ENCODE results near the gene KRT9. TPM values are rescaled to one million over a fixed set of nuclear protein-coding genes. Genes with fewer than 3 reads are reported as not detected.

Gene KRT9
- total RNA-seq, 4 donors from 2014 or later = not detected

DNA sequence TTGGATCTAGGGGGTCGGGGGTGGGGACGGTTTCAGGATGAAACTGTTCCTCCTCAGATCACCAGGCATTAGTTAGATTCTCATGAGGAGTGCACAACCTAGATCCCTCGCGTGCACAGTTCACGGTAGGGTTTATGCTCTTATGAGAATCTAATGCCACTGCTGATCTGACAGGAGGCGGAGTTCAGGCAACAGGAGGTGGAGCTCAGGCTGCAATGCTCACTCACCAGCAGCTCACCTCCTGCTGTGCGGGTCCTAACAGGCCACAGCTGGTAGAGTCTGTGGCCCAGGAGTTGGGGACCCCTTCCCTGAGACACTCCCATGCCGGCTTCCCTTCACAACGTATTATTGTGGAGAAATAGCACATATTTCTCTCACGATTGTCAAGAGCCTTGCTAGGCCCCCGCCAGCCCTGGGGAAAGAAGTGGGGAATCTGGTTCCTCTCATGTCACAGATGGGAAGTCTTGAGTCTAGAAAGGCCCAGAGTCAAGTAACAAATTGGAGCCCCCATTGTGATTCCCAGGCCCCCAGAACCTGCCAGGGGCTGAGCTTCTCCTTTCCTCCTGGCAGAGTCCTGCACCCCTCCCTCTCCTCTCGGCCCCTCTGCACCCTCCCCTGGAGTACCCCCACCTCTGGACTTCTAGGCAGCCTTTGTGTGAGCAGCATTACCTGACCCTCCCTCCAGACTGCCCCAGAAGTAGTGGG is 20.9 kb upstream of the KRT9 start:
- 75% methylated on average over 12 of the region's 12 CpGs; no CpG with 5 or more reads in 1 of the 2 donors for WGBS, 2 donors (ENCODE audit: low coverage in 1 of 2)
- in situ Hi-C loops (cut with MboI; ENCODE audit: low pct_ligation_motif_present in 1 of 4, low pct_unique_long_range_greater_than_20kb in 1 of 4, low sequenced_read_pairs in 3 of 4) (no loop called here), intact Hi-C loops (cut with DNase I; ENCODE audit: low total_unique reads) (no loop called here)
- TF ChIP-seq POLR2AphosphoS5 (IDR thresholded peaks at IDR 0.05) (no peak), EP300 (IDR thresholded peaks at IDR 0.05; ENCODE audit: low read depth) (no peak), POLR2A (IDR thresholded peaks at IDR 0.05) (no peak)
- TF ChIP-seq, protein P1, sequence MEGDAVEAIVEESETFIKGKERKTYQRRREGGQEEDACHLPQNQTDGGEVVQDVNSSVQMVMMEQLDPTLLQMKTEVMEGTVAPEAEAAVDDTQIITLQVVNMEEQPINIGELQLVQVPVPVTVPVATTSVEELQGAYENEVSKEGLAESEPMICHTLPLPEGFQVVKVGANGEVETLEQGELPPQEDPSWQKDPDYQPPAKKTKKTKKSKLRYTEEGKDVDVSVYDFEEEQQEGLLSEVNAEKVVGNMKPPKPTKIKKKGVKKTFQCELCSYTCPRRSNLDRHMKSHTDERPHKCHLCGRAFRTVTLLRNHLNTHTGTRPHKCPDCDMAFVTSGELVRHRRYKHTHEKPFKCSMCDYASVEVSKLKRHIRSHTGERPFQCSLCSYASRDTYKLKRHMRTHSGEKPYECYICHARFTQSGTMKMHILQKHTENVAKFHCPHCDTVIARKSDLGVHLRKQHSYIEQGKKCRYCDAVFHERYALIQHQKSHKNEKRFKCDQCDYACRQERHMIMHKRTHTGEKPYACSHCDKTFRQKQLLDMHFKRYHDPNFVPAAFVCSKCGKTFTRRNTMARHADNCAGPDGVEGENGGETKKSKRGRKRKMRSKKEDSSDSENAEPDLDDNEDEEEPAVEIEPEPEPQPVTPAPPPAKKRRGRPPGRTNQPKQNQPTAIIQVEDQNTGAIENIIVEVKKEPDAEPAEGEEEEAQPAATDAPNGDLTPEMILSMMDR (IDR thresholded peaks at IDR 0.05) = no peak
- Histone ChIP-seq H3K4me1 (no peaks in the 10 kb centered on the region), H3K27ac (no peak overlapping the region), H3K27me3 (peaks cover 3% of the 10 kb centered on the region), H3K36me3 (no peaks in the 10 kb centered on the region), H3K4me3 (no peak overlapping the region), H3K9me3 (no peaks in the 10 kb centered on the region)
- no peak for DNase-seq

DNA sequence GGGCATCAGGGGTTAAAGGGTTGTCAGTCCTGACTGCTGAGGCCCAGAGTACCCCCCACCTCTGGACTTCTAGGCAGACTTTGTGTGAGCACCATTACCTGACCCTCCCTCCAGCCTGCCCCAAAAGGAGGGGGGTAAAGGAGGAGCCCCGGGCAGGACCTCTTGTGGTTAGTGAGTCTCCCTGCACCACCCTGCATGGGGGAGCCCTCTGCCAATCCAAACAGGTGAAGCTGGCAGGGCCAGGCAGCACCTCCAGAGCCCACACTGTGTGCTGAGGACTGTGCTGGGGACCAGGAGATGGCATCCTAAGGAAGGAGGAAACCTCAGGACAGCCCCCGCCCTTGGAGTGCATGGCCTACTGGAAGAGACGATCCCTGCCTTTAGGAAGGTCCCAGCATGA is 17.4 kb upstream of the KRT9 start:
- TF ChIP-seq POLR2A (IDR thresholded peaks at IDR 0.05) (no peak), EP300 (IDR thresholded peaks at IDR 0.05; ENCODE audit: low read depth) (no peak), POLR2AphosphoS5 (IDR thresholded peaks at IDR 0.05) (no peak)
- TF ChIP-seq, protein P1 (IDR thresholded peaks at IDR 0.05) = no peak
- Histone ChIP-seq H3K36me3 (no peaks in the 10 kb centered on the region), H3K4me3 (no peak overlapping the region), H3K27me3 (peaks cover 3% of the 10 kb centered on the region), H3K27ac (no peak overlapping the region), H3K9me3 (no peaks in the 10 kb centered on the region), H3K4me1 (no peaks in the 10 kb centered on the region)
- WGBS, 2 donors (ENCODE audit: low coverage in 1 of 2) = 62 to 77% methylated on average over 2 to 3 of the region's 3 CpGs
- intact Hi-C loops (cut with DNase I; ENCODE audit: low total_unique reads) = no loop called here
- DNase-seq = no peak
- in situ Hi-C loops (cut with MboI; ENCODE audit: low pct_ligation_motif_present in 1 of 4, low pct_unique_long_range_greater_than_20kb in 1 of 4, low sequenced_read_pairs in 3 of 4) = no loop called here

DNA sequence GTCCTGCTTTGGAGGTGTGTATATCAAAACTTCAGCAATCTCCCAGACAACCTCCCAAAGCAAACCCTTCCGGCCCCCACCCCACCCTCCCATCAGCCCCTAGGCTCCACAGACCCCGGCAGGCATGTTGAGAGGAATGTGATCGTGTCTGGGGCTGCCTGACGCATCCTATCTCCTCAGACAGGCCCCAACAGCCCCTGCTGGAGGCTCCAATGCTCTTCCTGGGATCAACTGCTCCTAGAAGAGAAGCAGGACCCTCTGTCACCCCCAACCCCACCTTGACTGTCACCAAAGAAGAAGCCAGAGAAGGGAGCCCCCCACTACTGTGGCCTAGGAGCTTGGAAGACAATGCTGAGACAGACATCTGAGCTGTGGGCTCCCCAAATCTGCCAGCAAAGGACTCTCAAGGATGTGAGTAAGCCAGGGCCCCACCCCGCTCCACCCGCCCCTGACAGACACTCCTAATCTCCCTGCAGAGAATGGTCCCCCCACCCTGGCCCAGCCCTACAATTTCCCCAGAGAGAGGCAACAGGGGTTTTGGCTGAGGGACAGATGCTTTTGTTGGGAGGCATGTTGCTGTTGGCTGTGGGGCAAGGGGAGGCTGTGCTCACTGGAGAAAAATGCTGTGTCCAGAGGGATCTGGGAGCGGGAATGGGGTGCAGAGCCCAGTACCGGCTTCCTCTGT is 16.4 kb upstream of the KRT9 start:
- no peaks in the 10 kb centered on the region for H3K9me3 ChIP-seq

GRCh38 chr17:41586863-41587495 is 15.1 kb upstream of the KRT9 start, which contains the start of gene KRT14:
TSS of gene KRT14 (minus strand) at chr17:41586895. CDS start at chr17:41586834, 61 bp downstream.
- intact Hi-C loops (cut with DNase I; ENCODE audit: low total_unique reads) = no loop called here
- H3K36me3 ChIP-seq = no peaks in the 10 kb centered on the region
- no peak within 1 kb of the TSS for H3K4me3 ChIP-seq
- DNase-seq = no peak
- no peaks in the 10 kb centered on the region for H3K27me3 ChIP-seq
- H3K9me3 ChIP-seq = no peaks in the 10 kb centered on the region
- TF ChIP-seq POLR2A (IDR thresholded peaks at IDR 0.05) = no peak
- TF ChIP-seq, protein P1 (IDR thresholded peaks at IDR 0.05) = no peak
- no peak for TF ChIP-seq POLR2AphosphoS5 (IDR thresholded peaks at IDR 0.05)
- TF ChIP-seq EP300 (IDR thresholded peaks at IDR 0.05; ENCODE audit: low read depth) = no peak
- in situ Hi-C loops (cut with MboI; ENCODE audit: low pct_ligation_motif_present in 1 of 4, low pct_unique_long_range_greater_than_20kb in 1 of 4, low sequenced_read_pairs in 3 of 4) = no loop called here
- no peak within 1 kb of the TSS for H3K27ac ChIP-seq
- 89% methylated on average over 14 of the region's 15 CpGs; no CpG with 5 or more reads in 1 of the 2 donors for whole genome bisulfite sequencing, 2 donors (ENCODE audit: low coverage in 1 of 2)
- H3K4me1 ChIP-seq = peaks cover 0 to 11% (median 4%) of the 10 kb centered on the region in 4 donors

More for the DNA sequence above, 16.4 kb upstream of the KRT9 start:
- in situ Hi-C loops (cut with MboI; ENCODE audit: low pct_ligation_motif_present in 1 of 4, low pct_unique_long_range_greater_than_20kb in 1 of 4, low sequenced_read_pairs in 3 of 4) (no loop called here), intact Hi-C loops (cut with DNase I; ENCODE audit: low total_unique reads) (no loop called here)
- DNase-seq = no peak
- Histone ChIP-seq H3K4me1 (peaks cover 0 to 4% (median 2%) of the 10 kb centered on the region in 4 donors), H3K36me3 (no peaks in the 10 kb centered on the region), H3K27ac (no peak overlapping the region), H3K27me3 (no peaks in the 10 kb centered on the region), H3K4me3 (no peak overlapping the region)
- 72% methylated on average over 3 of the region's 8 CpGs; no CpG with 5 or more reads in 1 of the 2 donors for WGBS, 2 donors (ENCODE audit: low coverage in 1 of 2)
- TF ChIP-seq, protein P1 (IDR thresholded peaks at IDR 0.05) = no peak

Measured in transverse colon (tissue), 4 donors.